Right lobe of liver (tissue), 6 donors: ENCODE results near the gene KIAA0513. TPM values are rescaled to one million over a fixed set of nuclear protein-coding genes. Genes with fewer than 3 reads are reported as not detected.
"Not testable (repeated sequence)": the region's sequence is repeated elsewhere in the genome, so short reads cannot be mapped to it uniquely, and the experiment has no call there.

Experiments used
- ATAC-seq, 4 donors: fragments of 200-7000 bp; cut with Tn5 transposase; one replicate each; pipeline ENCODE4 v1.9.1; 2020; ENCODE audit warnings: mild to moderate bottlenecking in 4 of 4, moderate library complexity in 4 of 4
- DNase-seq, 3 donors: peaks; one replicate each; pipeline ENCODE4 v3.0.0-alpha.2; 2020
- H3K27ac ChIP-seq, 3 donors: fragments of 200-600 bp; one replicate each; pipeline ENCODE4 v1.8.0; 2022
- H3K27me3 ChIP-seq, 2 donors: fragments of 200-600 bp; one replicate each; pipeline ENCODE4 v1.8.0; 2022
- H3K36me3 ChIP-seq, 4 donors: fragments of 200-600 bp; sonication (generic) in 1 of 4; one replicate each; pipeline versions ENCODE4 v1.5.1 to v1.8.0; 2017 to 2022; ENCODE audit warnings: control low read depth in 1 of 4
- H3K4me1 ChIP-seq, 4 donors: fragments of 200-600 bp; sonication (generic) in 1 of 4; one replicate each; pipeline versions ENCODE4 v1.5.1 to v1.8.0; 2017 to 2022; ENCODE audit warnings: control low read depth in 1 of 4
- H3K4me3 ChIP-seq, 3 donors: fragments of 200-600 bp; one replicate each; pipeline ENCODE4 v1.8.0; 2022
- H3K9me3 ChIP-seq, 4 donors: fragments of 200-600 bp; sonication (generic) in 1 of 4; one replicate each; pipeline versions ENCODE4 v1.5.1 to v1.8.0; 2017 to 2022; ENCODE audit warnings: control low read depth in 1 of 4
- CTCF ChIP-seq, 4 donors: fragments of 200-600 bp in 3 of 4; fragments of 450-650 bp in 1 of 4; IDR thresholded peaks; one replicate each; pipeline versions ENCODE4 v1.5.1 to v1.8.0; 2016 to 2022; ENCODE audit warnings: antibody characterized with exemption in 4 of 4, mild to moderate bottlenecking in 2 of 4
- POLR2A ChIP-seq: fragments of 450-650 bp; IDR thresholded peaks from one replicate; pipeline ENCODE4 v1.6.1; 2017; ENCODE audit warnings: antibody characterized with exemption, mild to moderate bottlenecking
- WGBS: methylation state at CpG from one replicate; pipeline ENCODE4 v1.1.6; 2018; ENCODE audit warnings: low coverage, low lambda C conversion rate; ENCODE audit not compliant: insufficient coverage; ENCODE audit errors: missing lambda C conversion rate; 5-methylcytosine and 5-hydroxymethylcytosine counted together
- intact Hi-C, 2 donors: fragments of 100-400 bp; cut with DNase I; formaldehyde crosslinking; loops; one replicate each; pipeline versions ENCODE4 v1.11.2 to v1.14.1; 2022
- total RNA-seq, 6 experiments: library from RNA; depleted of rRNA in 2 of 6; stranded (reverse); fragments of >200 nt in 2 of 6; fragmentation: NEBNext Ultra II Directional in 3 of 6; extraction: Animal tissue kit (Norgen Biotek cat#: 25700) in 3 of 6; gene quantifications; one replicate each; pipeline versions ENCODE4 v1.1.0 to v1.2.4, GENCODE V29; 2016 to 2023
- donor health status: DM: no; HTN: yes; CAD: no.
- donor health status: DM: no; HTN: no; CAD: no.
- donor health status: DM: no; HTN: no; CAD: no.
- donor health status: DM: no; HTN: yes; CAD: no.
- donor health status: DM: no; HTN: yes; CAD: no.

The KIAA0513 gene
- total RNA-seq, 6 experiments from 2014 or later: 2.6 to 7.4 (median 4.7) TPM

DNA sequence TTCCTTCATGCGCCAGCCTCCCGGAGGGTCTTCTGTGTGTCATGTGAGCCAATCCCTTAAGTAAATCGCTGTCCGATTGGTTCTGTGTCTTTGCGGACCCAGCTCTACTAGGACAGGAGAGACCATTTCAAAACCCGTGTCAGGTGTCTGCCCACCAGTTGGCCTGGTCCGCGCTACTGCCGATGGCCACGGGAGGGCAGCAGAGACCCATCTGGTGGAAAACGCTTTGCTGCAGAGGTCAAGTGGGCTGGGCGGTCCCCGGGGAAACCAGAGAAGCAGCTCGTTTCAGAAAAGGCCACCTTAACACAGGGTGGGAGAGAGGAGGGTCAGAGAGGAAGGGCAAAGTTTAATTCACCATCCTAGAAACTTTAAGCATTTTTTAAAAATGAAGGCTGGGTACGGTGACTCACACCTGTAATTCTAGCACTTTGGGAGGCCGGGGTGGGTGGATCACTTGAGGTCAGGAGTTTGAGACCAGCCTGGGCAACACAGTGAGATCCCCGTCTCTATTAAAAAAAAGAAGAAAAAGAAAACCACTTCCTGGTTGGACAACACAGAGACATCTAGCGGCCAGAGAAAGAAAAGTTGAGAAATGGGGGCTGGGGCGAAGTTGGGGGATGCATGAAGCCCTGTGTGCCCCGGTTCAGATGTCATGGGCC, 87.4 kb downstream of the KIAA0513 start:
- Histone ChIP-seq H3K4me3 (peak overlapping the region in 1 of 3 donors; percentile 31), H3K36me3 (no peaks in the 10 kb centered on the region), H3K27me3 (no peaks in the 10 kb centered on the region), H3K4me1 (peaks cover 0 to 10% (median 0%) of the 10 kb centered on the region in 4 donors), H3K9me3 (no peaks in the 10 kb centered on the region), H3K27ac (peak overlapping the region in 2 of 3 donors; percentile 33 to 47)
- ATAC-seq (peak; percentile 94 to 98 (median 98)), DNase-seq (peak; percentile 88 to 89 (median 88))
- 6% methylated on average over 20 of the region's 20 CpGs for WGBS
- intact Hi-C loops: loop anchor here in 1 of 2 donors (10.0 kb wide), 2 partner anchors 120 to 160 kb away; no protein-coding TSS in a partner anchor
- TF ChIP-seq POLR2A (no peak), CTCF (IDR thresholded peaks at IDR 0.05) (peak; percentile 88 to 97 (median 92))

- Histone ChIP-seq H3K9me3 (no peaks in the 10 kb centered on the region), H3K4me3 (no peak overlapping the region), H3K27me3 (no peaks in the 10 kb centered on the region), H3K4me1 (peaks cover 0 to 10% (median 0%) of the 10 kb centered on the region in 4 donors), H3K27ac (no peak overlapping the region), H3K36me3 (no peaks in the 10 kb centered on the region)
- ATAC-seq (no peak), DNase-seq (no peak)
- TF ChIP-seq CTCF (IDR thresholded peaks at IDR 0.05) (no peak), POLR2A (no peak)
- intact Hi-C loops: loop anchor here in 1 of 2 donors (10.0 kb wide), 2 partner anchors 117 to 157 kb away; no protein-coding TSS in a partner anchor
- 97% methylated on average over 10 of the region's 12 CpGs for WGBS
Observed at GRCh38 chr16:85117418-85117817, 89.8 kb downstream of the KIAA0513 start.

- intact Hi-C loops: no loop called here
- no peaks in the 10 kb centered on the region for H3K9me3 ChIP-seq
- peaks cover 0 to 3% (median 0%) of the 10 kb centered on the region in 4 donors for H3K4me1 ChIP-seq
- H3K36me3 ChIP-seq: no peaks in the 10 kb centered on the region
- no peak overlapping the region for H3K4me3 ChIP-seq
- H3K27me3 ChIP-seq: no peaks in the 10 kb centered on the region
- DNase-seq (no peak), ATAC-seq (no peak)
- WGBS: 81% methylated on average over 4 of the region's 4 CpGs
- TF ChIP-seq CTCF (IDR thresholded peaks at IDR 0.05) (no peak), POLR2A (no peak)
- H3K27ac ChIP-seq: no peak overlapping the region
Observed at GRCh38 chr16:85120006-85120340, 92.4 kb downstream of the KIAA0513 start.

DNA sequence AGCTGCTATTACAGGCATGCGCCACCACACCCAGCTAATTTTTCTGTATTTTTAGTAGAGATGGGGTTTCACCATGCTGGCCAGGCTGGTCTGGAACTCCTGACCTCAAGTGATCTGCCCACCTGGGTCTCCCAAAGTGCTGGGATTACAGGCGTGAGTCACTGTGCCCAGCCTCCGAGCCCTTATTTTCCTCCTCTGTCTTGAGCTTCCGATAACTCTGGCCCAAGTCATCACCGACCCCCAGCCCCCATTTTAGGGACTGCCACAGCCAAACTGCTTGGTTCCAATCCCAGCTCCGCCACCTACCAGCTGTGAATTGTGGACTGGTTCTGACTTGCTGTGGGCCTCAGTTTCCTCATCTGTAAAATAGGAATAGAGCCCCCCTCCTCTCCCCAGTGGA, 95.8 kb downstream of the KIAA0513 start:
- DNase-seq, H3K27me3 ChIP-seq, ATAC-seq, intact Hi-C loops, H3K4me1 ChIP-seq, H3K9me3 ChIP-seq, H3K4me3 ChIP-seq, H3K36me3 ChIP-seq: not testable (repeated sequence)
- H3K27ac ChIP-seq: peak overlapping the region in 1 of 3 donors; percentile 60
- 92% methylated on average over 6 of the region's 6 CpGs for WGBS

- Histone ChIP-seq H3K27ac (peak overlapping the region in 1 of 3 donors; percentile 60), H3K27me3 (no peaks in the 10 kb centered on the region), H3K9me3 (no peaks in the 10 kb centered on the region), H3K4me3 (no peak overlapping the region), H3K36me3 (no peaks in the 10 kb centered on the region), H3K4me1 (peaks cover 0 to 4% (median 0%) of the 10 kb centered on the region in 4 donors)
- 77% methylated on average over 4 of the region's 34 CpGs for WGBS
- intact Hi-C loops: no loop called here
- DNase-seq (peak in 1 of 3 donors; percentile 51), ATAC-seq (peak; percentile 60 to 75 (median 71))
- TF ChIP-seq POLR2A (no peak), CTCF (IDR thresholded peaks at IDR 0.05) (no peak)
Observed at GRCh38 chr16:85123891-85124635, 96.5 kb downstream of the KIAA0513 start.
